PC-3 (cell line): Measurements from ENCODE around the gene GNAI2.
A peak's percentile ranks its signal among the peaks of the same experiment; 100 is the strongest.

ENCODE experiments used
- CTCF ChIP-seq: fragments of 300-600 bp; sonication (generic); conservative IDR thresholded peaks from 2 replicates; pipeline ENCODE4 v1.5.1; 2017; ENCODE audit warnings: antibody characterized with exemption, low read depth, mild to moderate bottlenecking, low read length
- EZH2 ChIP-seq: fragments of 300-600 bp; sonication (generic); IDR thresholded peaks from one replicate; pipeline ENCODE4 v1.6.1; 2017; ENCODE audit warnings: antibody characterized with exemption, mild to moderate bottlenecking, low read length; ENCODE audit not compliant: unreplicated experiment

DNA sequence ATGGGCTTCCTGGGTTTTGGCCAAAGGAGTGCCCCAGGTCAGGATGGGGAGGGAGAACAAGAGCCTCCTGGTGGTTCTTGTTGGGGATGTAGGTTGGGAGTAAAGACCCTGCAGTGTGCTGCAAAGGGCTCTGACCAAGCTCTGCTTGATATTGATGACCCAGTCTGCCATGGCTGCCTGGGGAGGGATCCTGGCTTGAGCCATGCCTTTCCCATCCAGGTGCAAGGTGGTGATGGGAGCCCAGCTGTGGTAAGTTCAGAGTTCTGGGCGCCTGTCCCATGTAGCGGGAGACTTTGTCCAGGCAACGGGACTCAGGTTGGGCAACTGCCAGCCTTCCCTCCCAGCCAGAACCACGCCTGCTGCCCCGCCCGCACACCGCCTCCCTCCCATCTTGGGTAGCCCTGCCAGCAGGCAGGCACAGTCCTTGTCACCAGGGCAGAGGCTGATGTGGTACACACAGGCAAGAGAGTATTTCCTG, 2.6 kb downstream of the GNAI2 start:
- TF ChIP-seq CTCF (0 out of 2 replicates have a peak, but pooled peaks have one; percentile 17), EZH2 (no peak)
